Measurements from ENCODE around the gene SLC47A2. TPM values are rescaled to one million over a fixed set of nuclear protein-coding genes. Genes with fewer than 3 reads are reported as not detected.
A peak's percentile ranks its signal among the peaks of the same experiment; 100 is the strongest.

The SLC47A2 gene
- polyA plus RNA-seq, 1 donor (not counting 4 experiments of a cell fraction or from before 2014, with no cell fraction given) = 0.88 TPM

DNA sequence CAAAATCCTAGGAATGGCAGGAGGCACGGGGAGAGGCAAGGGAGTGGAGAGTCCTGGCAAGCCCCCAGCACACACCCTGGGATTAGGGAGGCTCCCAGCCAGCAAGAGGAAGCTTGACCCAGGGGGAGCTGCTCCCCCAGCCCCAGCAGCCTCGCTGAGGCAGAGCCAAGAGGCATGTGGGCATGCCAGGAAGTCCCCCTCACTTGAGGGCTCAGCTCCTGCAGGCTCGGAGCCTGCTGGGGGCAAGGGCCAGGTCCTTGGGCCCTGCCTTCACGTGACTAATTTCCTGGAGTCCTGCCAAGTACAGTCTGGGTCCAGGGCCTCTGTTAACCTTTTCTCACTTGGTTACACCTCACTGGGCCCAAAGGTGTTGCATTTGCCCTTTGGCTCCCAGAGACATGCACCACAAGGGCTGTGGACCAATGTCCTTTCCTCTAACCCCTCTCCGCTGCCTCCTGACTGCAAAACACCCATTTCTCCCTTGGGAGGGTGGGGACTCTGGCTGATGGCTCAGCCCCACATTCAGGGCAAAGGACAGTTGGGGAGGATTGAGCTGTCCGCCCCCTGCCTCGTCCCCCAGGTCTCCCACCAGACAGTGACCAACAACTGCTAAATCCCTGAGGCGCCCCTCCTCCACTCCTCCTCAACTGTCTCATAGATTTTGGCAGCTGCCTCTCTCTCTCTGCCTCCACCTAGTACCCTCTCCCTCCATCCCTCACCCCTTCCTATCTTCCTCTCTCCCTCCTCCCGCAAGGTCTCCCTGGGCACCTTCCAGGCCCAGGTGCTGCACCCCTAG lies 4.4 kb upstream of the SLC47A2 start:
- Histone ChIP-seq H3K27ac (ENCODE audit: control insufficient read depth, insufficient read depth, low read length) (no peak overlapping the region), H3K9me1 (ENCODE audit: control insufficient read depth, extremely low read depth, insufficient read depth, low read length) (no peaks in the 10 kb centered on the region), H3K9ac (ENCODE audit: control insufficient read depth, extremely low read depth, insufficient read depth, low read length) (no peak overlapping the region), H3K4me1 (ENCODE audit: control insufficient read depth, extremely low read depth, insufficient read depth, low read length) (peaks cover 56% of the 10 kb centered on the region), H3K9me3 (ENCODE audit: control insufficient read depth, low read depth, low read length) (no peaks in the 10 kb centered on the region), H3K4me3 (ENCODE audit: control insufficient read depth in 2 of 3, extremely low read depth in 1 of 3, insufficient read depth in 2 of 3, low read depth in 1 of 3, low read length in 3 of 3) (no peak overlapping the region), H3K27me3 (ENCODE audit: control insufficient read depth, extremely low read depth, insufficient read depth, low read length) (no peaks in the 10 kb centered on the region), H2AFZ (ENCODE audit: control insufficient read depth, low read length) (peak overlapping the region; percentile 5), H3K79me2 (ENCODE audit: control insufficient read depth, insufficient read depth, low read length) (no peaks in the 10 kb centered on the region), H3K36me3 (ENCODE audit: control insufficient read depth in 2 of 2, extremely low read depth in 1 of 2, insufficient read depth in 2 of 2, low read length in 2 of 2) (no peaks in the 10 kb centered on the region), H3K4me2 (ENCODE audit: control insufficient read depth, extremely low read depth, insufficient read depth, low read depth, low read length) (peak overlapping the region; percentile 17), H4K20me1 (ENCODE audit: control insufficient read depth, extremely low read depth, insufficient read depth, low read length) (no peaks in the 10 kb centered on the region)
- dilution Hi-C loops (cut with MboI; ENCODE audit: extremely low pct_ligation_motif_present, low sequenced_read_pairs) = no loop called here
- DNase-seq (ENCODE audit: low read depth, low spot score) (no peak), FAIRE-seq (peak; percentile 5)
- TF ChIP-seq EZH2 (IDR thresholded peaks at IDR 0.05; ENCODE audit: low read length) = no peak
- TF ChIP-seq, protein P1, sequence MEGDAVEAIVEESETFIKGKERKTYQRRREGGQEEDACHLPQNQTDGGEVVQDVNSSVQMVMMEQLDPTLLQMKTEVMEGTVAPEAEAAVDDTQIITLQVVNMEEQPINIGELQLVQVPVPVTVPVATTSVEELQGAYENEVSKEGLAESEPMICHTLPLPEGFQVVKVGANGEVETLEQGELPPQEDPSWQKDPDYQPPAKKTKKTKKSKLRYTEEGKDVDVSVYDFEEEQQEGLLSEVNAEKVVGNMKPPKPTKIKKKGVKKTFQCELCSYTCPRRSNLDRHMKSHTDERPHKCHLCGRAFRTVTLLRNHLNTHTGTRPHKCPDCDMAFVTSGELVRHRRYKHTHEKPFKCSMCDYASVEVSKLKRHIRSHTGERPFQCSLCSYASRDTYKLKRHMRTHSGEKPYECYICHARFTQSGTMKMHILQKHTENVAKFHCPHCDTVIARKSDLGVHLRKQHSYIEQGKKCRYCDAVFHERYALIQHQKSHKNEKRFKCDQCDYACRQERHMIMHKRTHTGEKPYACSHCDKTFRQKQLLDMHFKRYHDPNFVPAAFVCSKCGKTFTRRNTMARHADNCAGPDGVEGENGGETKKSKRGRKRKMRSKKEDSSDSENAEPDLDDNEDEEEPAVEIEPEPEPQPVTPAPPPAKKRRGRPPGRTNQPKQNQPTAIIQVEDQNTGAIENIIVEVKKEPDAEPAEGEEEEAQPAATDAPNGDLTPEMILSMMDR (optimal IDR thresholded peaks at IDR 0.05 in 1 of 3, IDR thresholded peaks at IDR 0.05 in 1 of 3, conservative IDR thresholded peaks at IDR 0.05 in 1 of 3; ENCODE audit: extremely low read depth in 1 of 3, insufficient read depth in 2 of 3, low read length in 3 of 3) = no peak

DNA sequence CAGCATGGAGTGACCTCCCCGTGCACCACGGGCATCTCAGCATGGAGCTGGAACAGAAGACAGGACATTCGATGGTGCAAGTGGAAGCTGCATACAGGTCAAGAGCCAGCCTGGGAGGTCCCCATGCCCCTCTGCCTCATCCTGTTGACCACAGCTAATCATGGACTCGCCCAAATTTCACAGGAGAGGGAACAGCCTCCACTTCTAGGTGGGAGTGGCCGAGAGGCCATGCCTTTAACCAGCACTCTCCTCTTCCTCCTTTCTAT lies 3.8 kb upstream of the SLC47A2 start:
- no peak overlapping the region for H3K27ac ChIP-seq (ENCODE audit: control insufficient read depth, insufficient read depth, low read length)
- peak overlapping the region; percentile 17 for H3K4me2 ChIP-seq (ENCODE audit: control insufficient read depth, extremely low read depth, insufficient read depth, low read depth, low read length)
- peaks cover 56% of the 10 kb centered on the region for H3K4me1 ChIP-seq (ENCODE audit: control insufficient read depth, extremely low read depth, insufficient read depth, low read length)
- no peaks in the 10 kb centered on the region for H3K27me3 ChIP-seq (ENCODE audit: control insufficient read depth, extremely low read depth, insufficient read depth, low read length)
- FAIRE-seq = no peak
- H3K36me3 ChIP-seq (ENCODE audit: control insufficient read depth in 2 of 2, extremely low read depth in 1 of 2, insufficient read depth in 2 of 2, low read length in 2 of 2) = no peaks in the 10 kb centered on the region
- H3K4me3 ChIP-seq (ENCODE audit: control insufficient read depth in 2 of 3, extremely low read depth in 1 of 3, insufficient read depth in 2 of 3, low read depth in 1 of 3, low read length in 3 of 3) = no peak overlapping the region
- H3K9me1 ChIP-seq (ENCODE audit: control insufficient read depth, extremely low read depth, insufficient read depth, low read length) = no peaks in the 10 kb centered on the region
- H3K9ac ChIP-seq (ENCODE audit: control insufficient read depth, extremely low read depth, insufficient read depth, low read length) = no peak overlapping the region
- no peaks in the 10 kb centered on the region for H3K9me3 ChIP-seq (ENCODE audit: control insufficient read depth, low read depth, low read length)
- DNase-seq (ENCODE audit: low read depth, low spot score) = no peak
- TF ChIP-seq EZH2 (IDR thresholded peaks at IDR 0.05; ENCODE audit: low read length) = no peak
- TF ChIP-seq, protein P1 (optimal IDR thresholded peaks at IDR 0.05 in 1 of 3, IDR thresholded peaks at IDR 0.05 in 1 of 3, conservative IDR thresholded peaks at IDR 0.05 in 1 of 3; ENCODE audit: extremely low read depth in 1 of 3, insufficient read depth in 2 of 3, low read length in 3 of 3) = no peak
- peak overlapping the region; percentile 5 for H2AFZ ChIP-seq (ENCODE audit: control insufficient read depth, low read length)
- H3K79me2 ChIP-seq (ENCODE audit: control insufficient read depth, insufficient read depth, low read length) = no peaks in the 10 kb centered on the region
- dilution Hi-C loops (cut with MboI; ENCODE audit: extremely low pct_ligation_motif_present, low sequenced_read_pairs) = no loop called here
- H4K20me1 ChIP-seq (ENCODE audit: control insufficient read depth, extremely low read depth, insufficient read depth, low read length) = no peaks in the 10 kb centered on the region
